Measurements from ENCODE around the gene ARHGAP18. TPM values are rescaled to one million over a fixed set of nuclear protein-coding genes. Genes with fewer than 3 reads are reported as not detected.

ARHGAP18 gene
- total RNA-seq, 6 experiments from 2014 or later, result 70.8 to 81.2 (median 76.0) TPM

DNA sequence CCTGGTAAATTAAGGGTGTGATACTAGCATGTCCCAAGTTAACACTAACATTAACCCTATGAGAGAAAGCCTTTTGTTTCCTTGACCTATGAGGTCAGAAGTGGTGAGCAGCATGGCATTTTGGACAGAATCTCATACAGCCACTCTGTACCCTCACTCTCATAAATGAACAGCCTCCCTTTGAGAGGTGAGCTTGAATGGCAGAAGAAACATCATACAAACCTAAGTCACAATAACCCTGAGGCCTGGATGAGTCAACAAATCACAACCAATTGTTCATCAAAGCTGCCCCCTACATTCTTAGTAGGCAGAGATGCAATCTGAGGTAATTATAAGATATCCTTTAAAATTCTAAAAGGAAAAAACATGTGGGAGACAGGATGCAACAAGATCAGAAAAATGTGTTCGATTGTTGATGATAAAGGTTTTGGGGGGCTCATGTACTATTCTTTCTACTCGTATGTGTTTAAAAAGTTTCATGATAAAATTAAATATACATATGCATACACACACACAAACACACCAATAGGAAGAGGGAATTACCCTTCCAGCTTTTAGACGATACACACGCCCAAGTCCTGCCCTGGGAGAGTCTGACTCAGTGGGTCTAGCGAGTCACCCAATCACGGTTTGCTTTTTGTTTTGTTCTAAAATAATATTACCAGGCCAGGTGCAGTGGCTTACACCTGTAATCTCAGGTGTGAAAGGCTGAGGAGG is 117.3 kb downstream of the ARHGAP18 start:
- TF ChIP-seq, protein P1, sequence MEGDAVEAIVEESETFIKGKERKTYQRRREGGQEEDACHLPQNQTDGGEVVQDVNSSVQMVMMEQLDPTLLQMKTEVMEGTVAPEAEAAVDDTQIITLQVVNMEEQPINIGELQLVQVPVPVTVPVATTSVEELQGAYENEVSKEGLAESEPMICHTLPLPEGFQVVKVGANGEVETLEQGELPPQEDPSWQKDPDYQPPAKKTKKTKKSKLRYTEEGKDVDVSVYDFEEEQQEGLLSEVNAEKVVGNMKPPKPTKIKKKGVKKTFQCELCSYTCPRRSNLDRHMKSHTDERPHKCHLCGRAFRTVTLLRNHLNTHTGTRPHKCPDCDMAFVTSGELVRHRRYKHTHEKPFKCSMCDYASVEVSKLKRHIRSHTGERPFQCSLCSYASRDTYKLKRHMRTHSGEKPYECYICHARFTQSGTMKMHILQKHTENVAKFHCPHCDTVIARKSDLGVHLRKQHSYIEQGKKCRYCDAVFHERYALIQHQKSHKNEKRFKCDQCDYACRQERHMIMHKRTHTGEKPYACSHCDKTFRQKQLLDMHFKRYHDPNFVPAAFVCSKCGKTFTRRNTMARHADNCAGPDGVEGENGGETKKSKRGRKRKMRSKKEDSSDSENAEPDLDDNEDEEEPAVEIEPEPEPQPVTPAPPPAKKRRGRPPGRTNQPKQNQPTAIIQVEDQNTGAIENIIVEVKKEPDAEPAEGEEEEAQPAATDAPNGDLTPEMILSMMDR (IDR thresholded peaks at IDR 0.05), result no peak
- Mint-ChIP-seq H3K27ac (peak overlapping the region; percentile 47), H3K4me3 (peak overlapping the region; percentile 40), H3K27me3 (ENCODE audit: insufficient read depth) (no peaks in the 10 kb centered on the region), H3K36me3 (ENCODE audit: low read depth) (peaks cover 36% of the 10 kb centered on the region), H3K9me3 (no peaks in the 10 kb centered on the region), H3K4me1 (ENCODE audit: low read depth) (peaks cover 31% of the 10 kb centered on the region)
- DNase-seq, result peak; percentile 25

DNA sequence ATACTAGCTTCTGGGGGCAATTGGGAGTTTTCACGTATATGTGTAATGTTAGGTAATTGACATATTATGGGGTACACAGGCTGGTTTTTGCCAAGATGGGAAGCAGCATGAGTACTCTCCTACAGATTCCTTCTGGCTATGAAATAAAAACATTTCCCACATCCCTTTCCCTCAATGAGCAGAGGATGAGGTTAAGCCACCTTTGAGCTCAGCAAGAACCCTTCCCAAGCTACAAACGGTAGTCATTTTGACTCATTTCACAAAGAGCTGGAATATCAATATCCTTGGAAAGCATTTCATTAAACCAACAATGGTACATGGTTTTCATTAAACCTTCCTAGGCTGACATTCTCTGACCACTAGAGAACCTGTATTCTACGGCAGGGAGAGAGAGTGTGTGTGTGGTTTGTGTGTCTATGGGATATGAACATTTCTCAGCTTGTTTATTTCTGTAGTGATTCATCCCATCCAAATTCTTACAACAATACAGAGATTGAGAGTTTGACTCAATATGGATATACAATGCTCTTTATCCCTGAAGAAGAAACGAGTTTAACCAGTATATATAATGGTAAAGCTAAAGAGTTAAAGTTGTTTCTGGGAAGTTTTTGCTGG is 119.5 kb downstream of the ARHGAP18 start:
- Mint-ChIP-seq H3K4me1 (ENCODE audit: low read depth) (peaks cover 43% of the 10 kb centered on the region), H3K4me3 (peak overlapping the region; percentile 64; the same call in 1 of the 2 replicates), H3K36me3 (ENCODE audit: low read depth) (peaks cover 53% of the 10 kb centered on the region), H3K27ac (peak overlapping the region; percentile 64), H3K27me3 (ENCODE audit: insufficient read depth) (peaks cover 2% of the 10 kb centered on the region), H3K9me3 (no peaks in the 10 kb centered on the region)
- peak; percentile 92 for DNase-seq
- TF ChIP-seq, protein P1 (IDR thresholded peaks at IDR 0.05), result no peak

DNA sequence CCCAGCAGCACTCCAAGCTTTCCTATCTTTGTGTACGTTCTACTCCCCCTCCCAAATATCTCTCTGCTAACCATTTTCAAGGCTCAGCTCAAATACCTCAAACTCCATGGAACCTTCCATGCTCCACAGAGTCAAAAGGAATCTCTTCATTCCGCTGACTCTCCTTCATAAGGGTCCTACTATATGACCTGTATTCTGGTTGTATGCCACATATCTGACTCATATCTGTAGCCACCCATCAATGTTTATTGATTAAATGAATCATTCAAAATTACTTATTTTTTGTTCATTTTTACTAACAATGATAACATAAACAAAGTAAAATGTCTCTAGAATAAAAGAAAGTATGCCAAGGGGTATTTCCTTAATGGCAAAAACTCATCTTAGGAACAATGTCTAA is 123.2 kb downstream of the ARHGAP18 start:
- Mint-ChIP-seq H3K36me3 (ENCODE audit: low read depth) (peaks cover 63% of the 10 kb centered on the region), H3K27ac (no peak overlapping the region; the same call in 1 of the 2 replicates), H3K4me1 (ENCODE audit: low read depth) (peaks cover 43% of the 10 kb centered on the region)

DNA sequence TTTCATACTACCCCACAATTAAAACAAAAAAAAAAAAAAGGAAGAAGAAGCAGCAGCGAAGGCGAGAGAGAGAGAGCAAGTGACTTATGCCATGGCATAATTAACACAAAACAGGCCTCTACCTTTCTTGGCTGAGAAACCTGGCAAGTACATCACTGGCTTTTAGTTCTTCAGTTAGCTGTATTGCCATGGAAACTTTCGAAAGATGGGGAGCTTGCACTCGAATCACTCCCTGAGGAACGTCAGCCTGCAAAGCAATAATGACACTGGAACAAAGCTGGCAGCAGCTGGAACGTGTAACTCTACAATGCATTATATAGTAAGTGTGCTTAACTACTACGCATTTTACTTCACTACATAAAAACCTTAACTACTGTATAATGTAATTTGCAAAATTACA is 126.1 kb downstream of the ARHGAP18 start:
- no peak overlapping the region; the same call in 1 of the 2 replicates for H3K4me3 Mint-ChIP-seq
- no peak for DNase-seq
- H3K27ac Mint-ChIP-seq, result peak overlapping the region; percentile 25; the same call in 1 of the 2 replicates
- no peaks in the 10 kb centered on the region for H3K9me3 Mint-ChIP-seq
- TF ChIP-seq, protein P1 (IDR thresholded peaks at IDR 0.05), result no peak
- peaks cover 59% of the 10 kb centered on the region for H3K36me3 Mint-ChIP-seq (ENCODE audit: low read depth)
- H3K27me3 Mint-ChIP-seq (ENCODE audit: insufficient read depth), result peaks cover 2% of the 10 kb centered on the region
- peaks cover 26% of the 10 kb centered on the region for H3K4me1 Mint-ChIP-seq (ENCODE audit: low read depth)

More for the DNA sequence above, 123.2 kb downstream of the ARHGAP18 start:
- no peak for DNase-seq
- no peak overlapping the region for H3K4me3 Mint-ChIP-seq
- peaks cover 2% of the 10 kb centered on the region for H3K27me3 Mint-ChIP-seq (ENCODE audit: insufficient read depth)
- TF ChIP-seq, protein P1 (IDR thresholded peaks at IDR 0.05), result no peak
- H3K9me3 Mint-ChIP-seq, result no peaks in the 10 kb centered on the region

DNA sequence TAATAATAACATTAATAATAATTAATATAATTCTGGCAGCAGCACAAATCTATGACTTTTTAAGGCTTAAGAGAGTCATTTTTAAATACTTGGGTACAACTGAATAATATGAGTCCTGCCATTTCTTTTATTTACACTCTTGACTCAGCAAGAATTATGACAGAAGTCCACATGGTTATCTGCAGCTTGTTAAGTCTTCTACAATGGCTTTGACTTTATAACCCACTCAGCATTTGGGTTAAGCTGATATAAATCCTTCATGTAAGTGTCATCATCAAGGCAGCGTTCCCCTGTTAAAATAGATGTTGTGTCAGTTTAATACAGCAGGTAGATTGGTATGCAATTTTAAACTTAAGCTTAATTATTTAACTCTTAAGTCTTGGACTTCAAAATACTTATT is 131.7 kb downstream of the ARHGAP18 start:
- TF ChIP-seq, protein P1 (IDR thresholded peaks at IDR 0.05), result no peak
- peaks cover 11% of the 10 kb centered on the region; the same call in 1 of the 2 replicates for H3K9me3 Mint-ChIP-seq
- H3K27me3 Mint-ChIP-seq (ENCODE audit: insufficient read depth), result peaks cover 5% of the 10 kb centered on the region; the same call in 1 of the 2 replicates
- H3K36me3 Mint-ChIP-seq (ENCODE audit: low read depth), result peaks cover 54% of the 10 kb centered on the region
- peak overlapping the region; percentile 69 for H3K27ac Mint-ChIP-seq
- H3K4me1 Mint-ChIP-seq (ENCODE audit: low read depth), result peaks cover 64% of the 10 kb centered on the region
- H3K4me3 Mint-ChIP-seq, result peak overlapping the region; percentile 4; the same call in 1 of the 2 replicates
- no peak for DNase-seq
